ENCODE data around the gene B9D1.

GRCh38 chr17:19331543-19332245 is 30.8 kb downstream of the B9D1 start:
- TF ChIP-seq SOX6 (IDR thresholded peaks at IDR 0.05) (no peak), SOX6 (CRISPR knock-in tag; IDR thresholded peaks at IDR 0.05) (no peak), CEBPG (CRISPR knock-in tag; IDR thresholded peaks at IDR 0.05) (no peak), SIX4 (CRISPR knock-in tag; IDR thresholded peaks at IDR 0.05) (no peak), POLR2A (IDR thresholded peaks at IDR 0.05; ENCODE audit: insufficient read depth in 1 of 2, low read depth in 2 of 2, low read length in 2 of 2) (no peak), ZC3H4 (CRISPR knock-in tag; IDR thresholded peaks at IDR 0.05; ENCODE audit: borderline replicate concordance) (no peak), ZBTB44 (CRISPR knock-in tag; IDR thresholded peaks at IDR 0.05) (no peak), CTCF (CRISPR knock-in tag; IDR thresholded peaks at IDR 0.05) (no peak)
